Astrocyte (in vitro differentiated cells and primary cell): ENCODE data around the gene ADD1. TPM values are rescaled to one million over a fixed set of nuclear protein-coding genes. Genes with fewer than 3 reads are reported as not detected.

Source experiments
- DNase-seq: peaks from one replicate; pipeline ENCODE4 v3.0.0-alpha.2; 2010; ENCODE audit warnings: low read depth
- FAIRE-seq: peaks from 2 replicates; lab custom pipeline; 2011; peaks lifted over from hg19 to GRCh38; lab: Jason Lieb, UNC
- H2AFZ ChIP-seq: 2 replicates; pipeline ENCODE4 v1.6.0; 2012; ENCODE audit warnings: low read depth, low read length, inconsistent platforms
- H3K27ac ChIP-seq: 2 replicates; pipeline ENCODE4 v1.5.1; 2011; ENCODE audit warnings: low read depth, low read length, inconsistent platforms
- H3K27me3 ChIP-seq: 2 replicates; pipeline ENCODE4 v1.6.0; 2011; ENCODE audit warnings: low read length, inconsistent platforms; ENCODE audit not compliant: insufficient read depth
- H3K36me3 ChIP-seq: 2 replicates; pipeline ENCODE4 v1.5.1; 2011; ENCODE audit warnings: low read length, inconsistent platforms; ENCODE audit not compliant: insufficient read depth
- H3K4me1 ChIP-seq: 2 replicates; pipeline ENCODE4 v1.5.1; 2011; ENCODE audit warnings: low read length, inconsistent platforms; ENCODE audit not compliant: insufficient read depth
- H3K4me2 ChIP-seq: 2 replicates; pipeline ENCODE4 v1.6.0; 2012; ENCODE audit warnings: low read length, inconsistent platforms
- H3K4me3 ChIP-seq: 2 replicates; pipeline ENCODE4 v1.5.1; 2011; ENCODE audit warnings: low read depth, mild to moderate bottlenecking, low read length, inconsistent platforms; ENCODE audit not compliant: insufficient read depth
- H3K79me2 ChIP-seq: 2 replicates; pipeline ENCODE4 v1.6.0; 2012; ENCODE audit warnings: mild to moderate bottlenecking, low read length, inconsistent platforms; ENCODE audit not compliant: insufficient read depth
- H3K9ac ChIP-seq: 2 replicates; pipeline ENCODE4 v1.6.0; 2012; ENCODE audit warnings: mild to moderate bottlenecking, low read length, inconsistent platforms
- H3K9me3 ChIP-seq: 2 replicates; pipeline ENCODE4 v1.5.1; 2012; ENCODE audit warnings: low read depth, mild to moderate bottlenecking, low read length, inconsistent platforms; ENCODE audit not compliant: insufficient read depth
- H4K20me1 ChIP-seq: 2 replicates; pipeline ENCODE4 v1.6.0; 2012; ENCODE audit warnings: low read length, inconsistent platforms; ENCODE audit not compliant: insufficient read depth
- H3K27ac Mint-ChIP-seq: one replicate; pipeline ENCODE4 v1.8.0; 2021; ENCODE audit warnings: mild to moderate bottlenecking, mixed read lengths; ENCODE audit not compliant: unreplicated experiment
- H3K27me3 Mint-ChIP-seq: one replicate; pipeline ENCODE4 v1.8.0; 2021; ENCODE audit warnings: low read depth, mixed read lengths; ENCODE audit not compliant: unreplicated experiment
- H3K36me3 Mint-ChIP-seq: one replicate; pipeline ENCODE4 v1.8.0; 2021; ENCODE audit warnings: low read depth, mixed read lengths; ENCODE audit not compliant: unreplicated experiment
- H3K4me1 Mint-ChIP-seq: one replicate; pipeline ENCODE4 v1.8.0; 2021; ENCODE audit warnings: low read depth, mixed read lengths; ENCODE audit not compliant: unreplicated experiment
- H3K4me3 Mint-ChIP-seq: one replicate; pipeline ENCODE4 v1.8.0; 2021; ENCODE audit warnings: mild to moderate bottlenecking, moderate library complexity, mixed read lengths; ENCODE audit not compliant: unreplicated experiment
- H3K9me3 Mint-ChIP-seq: one replicate; pipeline ENCODE4 v1.8.0; 2021; ENCODE audit warnings: mild to moderate bottlenecking, mixed read lengths; ENCODE audit not compliant: unreplicated experiment
- EZH2 ChIP-seq: IDR thresholded peaks from 2 replicates; pipeline ENCODE4 v1.6.1; 2012; ENCODE audit warnings: mild to moderate bottlenecking, low read length, inconsistent platforms; ENCODE audit not compliant: insufficient read depth
- total RNA-seq: library from RNA; stranded (reverse); gene quantifications from 2 replicates; pipeline ENCODE4 v1.2.1, GENCODE V29; 2021
- TF ChIP-seq, protein P1 (sequence below): IDR thresholded peaks from 2 replicates; pipeline ENCODE4 v1.5.1; 2011; ENCODE audit warnings: low read depth, mild to moderate bottlenecking, inconsistent platforms, low read length, moderate library complexity; ENCODE audit not compliant: insufficient read depth

Gene ADD1
- total RNA-seq, 1 donor from 2014 or later, result 280 TPM

DNA sequence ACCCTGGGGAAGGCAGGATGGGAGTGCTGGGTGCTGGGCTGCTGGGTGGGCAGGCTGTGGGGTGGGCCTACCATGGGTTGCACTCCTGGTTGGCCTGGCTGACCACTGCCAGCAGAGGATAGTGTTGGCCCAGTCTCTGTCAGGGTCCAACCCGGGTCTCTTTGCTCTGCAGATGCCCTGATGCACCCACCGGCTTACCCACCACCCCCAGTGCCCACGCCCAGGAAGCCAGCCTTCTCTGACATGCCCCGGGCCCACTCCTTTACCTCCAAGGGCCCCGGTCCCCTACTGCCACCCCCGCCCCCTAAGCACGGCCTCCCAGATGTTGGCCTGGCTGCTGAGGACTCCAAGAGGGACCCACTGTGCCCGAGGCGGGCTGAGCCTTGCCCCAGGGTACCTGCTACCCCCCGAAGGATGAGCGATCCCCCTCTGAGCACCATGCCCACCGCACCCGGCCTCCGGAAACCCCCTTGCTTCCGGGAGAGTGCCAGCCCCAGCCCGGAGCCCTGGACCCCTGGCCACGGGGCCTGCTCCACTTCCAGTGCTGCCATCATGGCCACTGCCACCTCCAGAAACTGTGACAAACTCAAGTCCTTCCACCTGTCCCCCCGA lies 14.2 kb upstream of the ADD1 start:
- Mint-ChIP-seq H3K27me3 (no peaks in the 10 kb centered on the region), H3K36me3 (peaks cover 14% of the 10 kb centered on the region), H3K4me1 (no peaks in the 10 kb centered on the region), H3K27ac (no peak overlapping the region), H3K9me3 (no peaks in the 10 kb centered on the region), H3K4me3 (no peak overlapping the region)
- Histone ChIP-seq H3K9me3 (no peaks in the 10 kb centered on the region), H2AFZ (no peak overlapping the region), H3K79me2 (peaks cover 4% of the 10 kb centered on the region), H3K4me2 (no peak overlapping the region), H4K20me1 (peaks cover 27% of the 10 kb centered on the region), H3K27ac (no peak overlapping the region), H3K4me3 (no peak overlapping the region), H3K9ac (no peak overlapping the region), H3K36me3 (peaks cover 6% of the 10 kb centered on the region), H3K27me3 (no peaks in the 10 kb centered on the region), H3K4me1 (peaks cover 6% of the 10 kb centered on the region)
- no peak for DNase-seq
- TF ChIP-seq EZH2, result no peak
- TF ChIP-seq, protein P1, sequence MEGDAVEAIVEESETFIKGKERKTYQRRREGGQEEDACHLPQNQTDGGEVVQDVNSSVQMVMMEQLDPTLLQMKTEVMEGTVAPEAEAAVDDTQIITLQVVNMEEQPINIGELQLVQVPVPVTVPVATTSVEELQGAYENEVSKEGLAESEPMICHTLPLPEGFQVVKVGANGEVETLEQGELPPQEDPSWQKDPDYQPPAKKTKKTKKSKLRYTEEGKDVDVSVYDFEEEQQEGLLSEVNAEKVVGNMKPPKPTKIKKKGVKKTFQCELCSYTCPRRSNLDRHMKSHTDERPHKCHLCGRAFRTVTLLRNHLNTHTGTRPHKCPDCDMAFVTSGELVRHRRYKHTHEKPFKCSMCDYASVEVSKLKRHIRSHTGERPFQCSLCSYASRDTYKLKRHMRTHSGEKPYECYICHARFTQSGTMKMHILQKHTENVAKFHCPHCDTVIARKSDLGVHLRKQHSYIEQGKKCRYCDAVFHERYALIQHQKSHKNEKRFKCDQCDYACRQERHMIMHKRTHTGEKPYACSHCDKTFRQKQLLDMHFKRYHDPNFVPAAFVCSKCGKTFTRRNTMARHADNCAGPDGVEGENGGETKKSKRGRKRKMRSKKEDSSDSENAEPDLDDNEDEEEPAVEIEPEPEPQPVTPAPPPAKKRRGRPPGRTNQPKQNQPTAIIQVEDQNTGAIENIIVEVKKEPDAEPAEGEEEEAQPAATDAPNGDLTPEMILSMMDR, result no peak
- FAIRE-seq, result no peak

DNA sequence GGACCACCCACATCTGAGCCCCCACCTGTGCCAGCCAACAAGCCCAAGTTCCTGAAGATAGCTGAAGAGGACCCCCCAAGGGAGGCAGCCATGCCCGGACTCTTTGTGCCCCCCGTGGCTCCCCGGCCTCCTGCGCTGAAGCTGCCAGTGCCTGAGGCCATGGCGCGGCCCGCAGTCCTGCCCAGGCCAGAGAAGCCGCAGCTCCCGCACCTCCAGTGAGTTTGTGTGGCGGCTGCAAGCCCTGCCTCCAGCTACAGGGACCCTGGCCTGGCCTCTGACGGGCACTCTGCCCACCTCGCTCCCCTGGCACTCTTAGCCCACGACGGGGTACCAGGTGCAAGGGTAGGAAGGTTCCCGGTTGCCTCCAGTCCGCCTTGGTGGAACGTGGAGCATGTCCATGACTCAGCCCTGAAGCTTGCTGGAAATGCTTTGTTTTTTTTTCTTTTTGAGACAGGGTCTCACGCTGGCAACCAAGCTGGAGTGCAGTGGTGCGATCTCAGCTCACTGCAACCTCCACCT lies 13.7 kb upstream of the ADD1 start:
- H3K27me3 ChIP-seq, result no peaks in the 10 kb centered on the region
- FAIRE-seq, result no peak
- no peak overlapping the region for H2AFZ ChIP-seq
- no peak overlapping the region for H3K27ac ChIP-seq
- Mint-ChIP-seq H3K27me3 (no peaks in the 10 kb centered on the region), H3K27ac (no peak overlapping the region), H3K4me3 (no peak overlapping the region), H3K36me3 (peaks cover 14% of the 10 kb centered on the region), H3K4me1 (no peaks in the 10 kb centered on the region), H3K9me3 (no peaks in the 10 kb centered on the region)
- H3K36me3 ChIP-seq, result peaks cover 8% of the 10 kb centered on the region
- no peak for TF ChIP-seq EZH2
- TF ChIP-seq, protein P1, result no peak
- DNase-seq, result peak; percentile 37
- H3K4me2 ChIP-seq, result peak overlapping the region; percentile 26
- no peak overlapping the region for H3K9ac ChIP-seq
- H4K20me1 ChIP-seq, result peaks cover 26% of the 10 kb centered on the region
- peaks cover 6% of the 10 kb centered on the region for H3K4me1 ChIP-seq
- H3K4me3 ChIP-seq, result no peak overlapping the region
- peaks cover 4% of the 10 kb centered on the region for H3K79me2 ChIP-seq
- no peaks in the 10 kb centered on the region for H3K9me3 ChIP-seq
